Stomach (tissue), 9 donors: ENCODE results near the gene AP1B1. TPM values are rescaled to one million over a fixed set of nuclear protein-coding genes. Genes with fewer than 3 reads are reported as not detected.

Experiments used
- DNase-seq, 2 donors: peaks; one replicate each; pipeline versions ENCODE4 v3.0.0 to v3.0.0-alpha.2; 2013 to 2019
- H3K27ac ChIP-seq, 5 donors: fragments of 200-600 bp in 4 of 5; sonication (generic) in 4 of 5; one replicate each; pipeline ENCODE4 v1.5.1; 2013 to 2019; ENCODE audit warnings: mild to moderate bottlenecking in 1 of 5, moderate library complexity in 1 of 5
- H3K27me3 ChIP-seq, 3 donors: fragments of 200-600 bp; sonication (generic); one replicate each; pipeline ENCODE4 v1.5.1; 2017 to 2019; ENCODE audit warnings: mixed run types in 1 of 3
- H3K36me3 ChIP-seq, 4 donors: fragments of 200-600 bp; sonication (generic); 1 replicate in 3 of 4; 2 replicates in 1 of 4; pipeline ENCODE4 v1.5.1; 2016 to 2019
- H3K4me1 ChIP-seq, 4 donors: fragments of 200-600 bp; sonication (generic); one replicate each; pipeline ENCODE4 v1.5.1; 2016 to 2019
- H3K4me3 ChIP-seq, 4 donors: fragments of 200-600 bp; sonication (generic) in 3 of 4; one replicate each; pipeline ENCODE4 v1.5.1; 2016 to 2019; ENCODE audit warnings: mild to moderate bottlenecking in 1 of 4
- H3K9me3 ChIP-seq, 4 donors: fragments of 200-600 bp; sonication (generic); one replicate each; pipeline ENCODE4 v1.5.1; 2016 to 2019
- CTCF ChIP-seq, 7 experiments: fragments of 450-650 bp in 4 of 7; fragments of 200-600 bp in 3 of 7; sonication (generic) in 3 of 7; IDR thresholded peaks; one replicate each; pipeline ENCODE4 v1.5.1; 2016 to 2019; ENCODE audit warnings: antibody characterized with exemption in 7 of 7, control low read depth in 2 of 7, mild to moderate bottlenecking in 1 of 7
- EP300 ChIP-seq: sonication (generic); formaldehyde crosslinking; IDR thresholded peaks from one replicate; pipeline ENCODE4 v1.6.1; 2017; ENCODE audit warnings: antibody characterized with exemption
- POLR2A ChIP-seq, 4 donors: fragments of 450-650 bp; IDR thresholded peaks; one replicate each; pipeline ENCODE4 v1.6.1; 2016; ENCODE audit warnings: antibody characterized with exemption in 4 of 4, control low read depth in 2 of 4, mild to moderate bottlenecking in 1 of 4, moderate library complexity in 1 of 4
- POLR2AphosphoS5 ChIP-seq, 3 donors: sonication (generic); formaldehyde crosslinking; IDR thresholded peaks; one replicate each; pipeline ENCODE4 v1.6.1; 2016; ENCODE audit warnings: antibody characterized with exemption in 3 of 3
- WGBS, 5 donors: extraction: QIAGEN DNeasy Blood & Tissue Kit in 3 of 5; methylation state at CpG; one replicate each; pipeline versions ENCODE4 v1.1.5 to v1.1.7; 2013 to 2018; 5-methylcytosine and 5-hydroxymethylcytosine counted together
- intact Hi-C: fragments of 100-400 bp; cut with DNase I; formaldehyde crosslinking; loops from one replicate; pipeline ENCODE4 v1.15.1; 2023; ENCODE audit warnings: low total_unique reads
- polyA plus RNA-seq, 3 donors: library from polyadenylated mRNA; stranded (reverse); fragments of 200-250 nt; gene quantifications; one replicate each; pipeline ENCODE4 v1.2.3, GENCODE V29; 2013
- total RNA-seq, 5 donors: library from RNA; depleted of rRNA; stranded (reverse); fragments of >200 nt; gene quantifications; one replicate each; pipeline versions ENCODE4 v1.1.0 to v1.2.3, GENCODE V29; 2014 to 2016
- donor health status: healthy with polysubstance abuse.
- donor health status: Bipolar disorder and iron deficiency.
- donor health status: healthy.

AP1B1 gene
- total and polyA plus RNA-seq, 8 donors: 19.8 to 109 (median 43.9) TPM

GRCh38 chr22:29335656-29336055 lies 52.7 kb downstream of the AP1B1 start:
- intact Hi-C loops: no loop called here
- Histone ChIP-seq H3K36me3 (peaks cover 71 to 100% (median 100%) of the 10 kb centered on the region in 4 donors), H3K27me3 (no peaks in the 10 kb centered on the region), H3K9me3 (no peaks in the 10 kb centered on the region), H3K4me1 (peaks cover 6 to 21% (median 8%) of the 10 kb centered on the region in 4 donors), H3K27ac (no peak overlapping the region), H3K4me3 (no peak overlapping the region)
- no peak for DNase-seq
- WGBS, 5 donors: 86 to 91% (median 90%) methylated on average over 11 of the region's 11 CpGs
- TF ChIP-seq POLR2A (IDR thresholded peaks at IDR 0.05): no peak
- TF ChIP-seq CTCF (IDR thresholded peaks at IDR 0.05): no peak
- no peak for TF ChIP-seq POLR2AphosphoS5 (IDR thresholded peaks at IDR 0.05)
- no peak for TF ChIP-seq EP300

GRCh38 chr22:29334696-29335344 lies 53.5 kb downstream of the AP1B1 start:
- no peak for TF ChIP-seq POLR2AphosphoS5 (IDR thresholded peaks at IDR 0.05)
- TF ChIP-seq POLR2A (IDR thresholded peaks at IDR 0.05): no peak
- TF ChIP-seq EP300: no peak
- TF ChIP-seq CTCF (IDR thresholded peaks at IDR 0.05): no peak
- H3K4me1 ChIP-seq: peaks cover 7 to 21% (median 10%) of the 10 kb centered on the region in 4 donors
- no peak overlapping the region for H3K4me3 ChIP-seq
- no peak for DNase-seq
- no peaks in the 10 kb centered on the region for H3K27me3 ChIP-seq
- no peaks in the 10 kb centered on the region for H3K9me3 ChIP-seq
- intact Hi-C loops: no loop called here
- no peak overlapping the region for H3K27ac ChIP-seq
- H3K36me3 ChIP-seq: peaks cover 70 to 100% (median 100%) of the 10 kb centered on the region in 4 donors
- WGBS, 5 donors: 73 to 86% (median 85%) methylated on average over 10 to 12 of the region's 12 CpGs

GRCh38 chr22:29334148-29334547 lies 54.2 kb downstream of the AP1B1 start:
- Histone ChIP-seq H3K4me3 (no peak overlapping the region), H3K9me3 (no peaks in the 10 kb centered on the region), H3K27ac (no peak overlapping the region), H3K36me3 (peaks cover 70 to 100% (median 100%) of the 10 kb centered on the region in 4 donors), H3K27me3 (no peaks in the 10 kb centered on the region), H3K4me1 (peaks cover 7 to 21% (median 10%) of the 10 kb centered on the region in 4 donors)
- TF ChIP-seq POLR2A (IDR thresholded peaks at IDR 0.05) (no peak), CTCF (IDR thresholded peaks at IDR 0.05) (no peak)
- no peak for DNase-seq
- 96 to 99% (median 97%) methylated on average over 6 to 7 of the region's 7 CpGs for WGBS, 5 donors
- intact Hi-C loops: no loop called here

GRCh38 chr22:29332886-29333496 lies 55.4 kb downstream of the AP1B1 start:
- no peak overlapping the region for H3K27ac ChIP-seq
- 91 to 97% (median 95%) methylated on average over 3 to 8 of the region's 8 CpGs for WGBS, 5 donors
- intact Hi-C loops: no loop called here
- no peaks in the 10 kb centered on the region for H3K27me3 ChIP-seq
- no peak for TF ChIP-seq CTCF (IDR thresholded peaks at IDR 0.05)
- TF ChIP-seq POLR2AphosphoS5 (IDR thresholded peaks at IDR 0.05): no peak
- no peak for TF ChIP-seq POLR2A (IDR thresholded peaks at IDR 0.05)
- no peak for TF ChIP-seq EP300
- no peak for DNase-seq
- no peaks in the 10 kb centered on the region for H3K9me3 ChIP-seq
- peaks cover 7 to 19% (median 10%) of the 10 kb centered on the region in 4 donors for H3K4me1 ChIP-seq
- no peak overlapping the region for H3K4me3 ChIP-seq
- peaks cover 71 to 100% (median 100%) of the 10 kb centered on the region in 4 donors for H3K36me3 ChIP-seq
